ENCODE results near the gene RBPJ.
"Not testable (repeated sequence)": the region's sequence is repeated elsewhere in the genome, so short reads cannot be mapped to it uniquely, and the experiment has no call there.

The RBPJ gene

DNA sequence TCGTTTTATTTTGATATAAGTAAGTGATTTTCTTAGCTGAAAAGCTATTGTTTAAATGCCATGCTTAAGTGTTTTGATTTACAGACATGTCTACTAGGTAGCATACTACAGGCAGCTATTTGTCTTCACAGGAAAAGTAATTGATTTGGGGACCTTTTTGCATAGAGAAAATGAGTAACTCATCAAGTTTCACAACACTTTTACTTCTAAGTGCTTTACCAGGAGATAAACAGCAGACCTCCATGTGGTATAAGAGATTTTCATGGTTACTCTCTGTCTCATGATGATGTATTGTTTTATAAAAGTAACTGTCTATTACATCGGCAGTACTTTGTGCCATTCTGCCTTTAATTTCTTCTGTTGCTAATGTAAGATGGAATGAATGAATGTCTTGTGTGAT, 28.7 kb downstream of the RBPJ start:
- no peak for DNase-seq (ENCODE audit: low read depth)
- TF ChIP-seq, protein P1, sequence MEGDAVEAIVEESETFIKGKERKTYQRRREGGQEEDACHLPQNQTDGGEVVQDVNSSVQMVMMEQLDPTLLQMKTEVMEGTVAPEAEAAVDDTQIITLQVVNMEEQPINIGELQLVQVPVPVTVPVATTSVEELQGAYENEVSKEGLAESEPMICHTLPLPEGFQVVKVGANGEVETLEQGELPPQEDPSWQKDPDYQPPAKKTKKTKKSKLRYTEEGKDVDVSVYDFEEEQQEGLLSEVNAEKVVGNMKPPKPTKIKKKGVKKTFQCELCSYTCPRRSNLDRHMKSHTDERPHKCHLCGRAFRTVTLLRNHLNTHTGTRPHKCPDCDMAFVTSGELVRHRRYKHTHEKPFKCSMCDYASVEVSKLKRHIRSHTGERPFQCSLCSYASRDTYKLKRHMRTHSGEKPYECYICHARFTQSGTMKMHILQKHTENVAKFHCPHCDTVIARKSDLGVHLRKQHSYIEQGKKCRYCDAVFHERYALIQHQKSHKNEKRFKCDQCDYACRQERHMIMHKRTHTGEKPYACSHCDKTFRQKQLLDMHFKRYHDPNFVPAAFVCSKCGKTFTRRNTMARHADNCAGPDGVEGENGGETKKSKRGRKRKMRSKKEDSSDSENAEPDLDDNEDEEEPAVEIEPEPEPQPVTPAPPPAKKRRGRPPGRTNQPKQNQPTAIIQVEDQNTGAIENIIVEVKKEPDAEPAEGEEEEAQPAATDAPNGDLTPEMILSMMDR (IDR thresholded peaks at IDR 0.05; ENCODE audit: insufficient read depth, low read depth, low read length, missing control alignments): no peak
- no peak overlapping the region for H3K4me3 ChIP-seq (ENCODE audit: low read length)

DNA sequence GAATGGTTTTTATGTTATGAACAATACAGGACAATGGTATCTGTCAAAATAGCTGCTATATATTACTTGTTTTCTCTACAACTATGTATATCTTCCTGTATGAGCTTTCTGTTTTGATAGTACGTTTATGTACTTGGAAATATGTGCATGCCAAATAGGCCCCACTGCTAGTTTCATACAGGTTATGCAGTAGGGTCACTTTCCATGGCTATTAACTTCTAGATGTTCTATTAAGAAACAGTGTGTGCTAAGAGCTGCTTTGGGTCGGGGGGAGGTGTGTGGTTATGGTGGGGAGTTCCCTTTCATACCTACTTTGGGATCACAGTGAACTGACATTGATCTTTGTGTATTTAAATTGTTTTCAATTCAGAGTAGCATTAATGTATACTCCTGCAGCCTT, 30.9 kb downstream of the RBPJ start:
- H3K4me3 ChIP-seq (ENCODE audit: low read length): no peak overlapping the region
- TF ChIP-seq, protein P1 (IDR thresholded peaks at IDR 0.05; ENCODE audit: insufficient read depth, low read depth, low read length, missing control alignments): no peak
- DNase-seq (ENCODE audit: low read depth): no peak

DNA sequence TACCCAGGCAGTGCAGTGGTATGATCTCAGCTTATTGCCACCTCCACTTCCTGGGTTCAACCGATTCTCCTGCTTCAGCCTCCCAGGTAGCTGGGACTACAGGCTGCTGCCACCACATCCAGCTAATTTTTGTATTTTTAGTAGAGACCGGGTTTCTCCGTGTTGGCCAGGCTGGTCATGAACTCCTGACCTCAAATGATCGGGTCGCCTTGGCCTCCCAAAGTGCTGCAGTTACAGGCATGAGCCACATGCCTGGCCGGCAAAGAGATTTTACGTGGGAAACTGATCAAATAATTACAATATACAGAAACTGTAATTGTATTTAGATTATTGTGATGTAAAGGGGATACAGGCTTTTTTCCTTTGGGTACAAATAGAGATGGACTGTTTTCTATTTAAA, 33.7 kb downstream of the RBPJ start:
- TF ChIP-seq, protein P1 (IDR thresholded peaks at IDR 0.05; ENCODE audit: insufficient read depth, low read depth, low read length, missing control alignments): no peak
- H3K4me3 ChIP-seq (ENCODE audit: low read length): no peak overlapping the region
- no peak for DNase-seq (ENCODE audit: low read depth)

DNA sequence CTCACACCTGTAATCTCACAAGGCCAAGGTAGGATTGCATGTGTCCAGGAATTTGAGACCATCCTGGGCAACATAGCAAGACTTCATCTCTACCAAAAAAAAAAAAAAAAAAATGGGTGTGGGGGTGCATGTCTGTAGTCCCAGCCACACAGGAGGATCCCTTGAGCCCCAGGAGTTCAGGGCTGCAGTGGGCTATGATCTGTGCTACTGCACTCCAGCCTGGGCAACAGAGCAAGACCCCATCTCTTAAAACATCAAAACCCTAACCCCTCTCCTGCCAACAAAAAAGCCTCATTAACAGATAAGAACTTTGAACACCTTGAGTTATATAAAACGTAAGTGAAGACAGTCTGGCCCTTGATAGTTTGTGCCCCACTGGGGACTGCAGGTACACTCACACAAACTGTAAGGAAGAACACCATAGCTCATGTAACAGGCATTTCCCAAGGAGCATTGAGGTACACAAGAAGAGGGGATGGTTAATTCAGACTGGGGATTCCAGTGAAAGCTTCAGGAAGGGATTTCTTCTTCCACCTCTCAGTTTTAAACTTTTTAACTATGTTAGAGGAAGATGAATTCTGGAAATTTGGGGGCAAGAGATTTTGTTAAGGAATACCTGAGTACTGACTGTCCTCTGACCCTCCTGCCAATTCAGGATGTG, 34.7 kb downstream of the RBPJ start:
- no peak for DNase-seq (ENCODE audit: low read depth)
- no peak overlapping the region for H3K4me3 ChIP-seq (ENCODE audit: low read length)
- TF ChIP-seq, protein P1 (IDR thresholded peaks at IDR 0.05; ENCODE audit: insufficient read depth, low read depth, low read length, missing control alignments): no peak

DNA sequence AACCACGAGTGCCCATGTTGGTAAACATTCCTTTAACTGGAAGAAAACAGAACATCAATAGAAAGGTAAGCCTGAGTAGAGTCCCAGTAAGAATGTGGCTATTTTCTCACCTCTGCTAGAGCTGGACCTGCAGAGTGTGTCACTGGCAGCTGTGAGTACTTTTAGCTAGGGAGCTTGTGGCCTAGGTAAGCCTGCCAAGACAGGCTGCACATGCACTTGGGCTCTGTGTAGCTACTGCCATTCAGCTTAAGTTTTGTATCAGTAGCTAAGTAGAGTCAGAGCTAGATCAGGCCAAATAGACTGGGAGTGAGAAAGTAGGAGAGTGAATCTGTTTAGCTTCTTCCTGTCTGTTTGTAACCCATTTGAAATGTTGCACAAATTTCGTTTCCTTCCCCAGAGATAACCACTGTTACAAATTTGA, 35.3 kb downstream of the RBPJ start:
- DNase-seq (ENCODE audit: low read depth): peak; percentile 26
- TF ChIP-seq, protein P1 (IDR thresholded peaks at IDR 0.05; ENCODE audit: insufficient read depth, low read depth, low read length, missing control alignments): no peak
- H3K4me3 ChIP-seq (ENCODE audit: low read length): no peak overlapping the region

DNA sequence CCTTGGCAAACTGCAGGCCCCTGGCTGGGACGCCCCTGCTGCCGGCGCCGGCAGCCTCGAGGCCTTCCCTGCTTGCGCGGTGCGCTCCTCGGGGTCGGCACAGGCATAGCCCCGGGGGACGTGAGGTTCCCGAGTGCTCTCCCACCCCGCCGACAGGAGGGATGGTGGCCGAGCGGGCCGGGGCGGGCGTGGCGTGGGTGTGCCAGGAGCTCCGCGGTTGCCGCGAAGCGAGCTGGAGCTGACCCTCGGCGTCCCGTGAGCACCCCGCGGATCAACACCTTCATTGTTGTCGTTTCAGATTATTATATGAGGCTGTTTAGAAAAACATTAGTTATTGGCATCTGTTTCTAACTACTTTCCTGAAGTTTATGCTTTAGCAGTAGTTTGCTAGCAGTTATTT, 38.7 kb downstream of the RBPJ start:
- H3K4me3 ChIP-seq (ENCODE audit: low read length); DNase-seq (ENCODE audit: low read depth): not testable (repeated sequence)

DNA sequence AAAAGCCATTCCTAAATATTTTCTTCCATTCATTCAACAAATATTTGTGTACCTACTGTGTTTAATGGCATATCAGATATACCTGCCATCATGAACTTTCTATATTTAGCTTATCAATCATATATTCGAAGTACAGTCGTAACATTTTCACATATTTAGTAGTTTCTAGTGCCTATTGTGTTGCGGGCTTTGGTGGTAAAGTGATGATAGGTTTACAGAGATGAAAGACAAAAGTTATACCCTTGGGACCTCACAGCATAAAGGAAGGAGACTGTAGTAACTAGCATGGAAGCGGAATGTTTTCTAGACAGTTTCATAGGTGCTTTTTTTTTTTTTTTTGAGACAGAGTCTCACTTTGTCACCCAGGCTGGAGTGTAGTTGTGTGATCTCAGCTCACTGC, 39.5 kb downstream of the RBPJ start:
- TF ChIP-seq, protein P1 (IDR thresholded peaks at IDR 0.05; ENCODE audit: insufficient read depth, low read depth, low read length, missing control alignments): no peak
- H3K4me3 ChIP-seq (ENCODE audit: low read length): no peak overlapping the region
- no peak for DNase-seq (ENCODE audit: low read depth)
